GM23338 (cell line): ENCODE results near the gene FILIP1. TPM values are rescaled to one million over a fixed set of nuclear protein-coding genes. Genes with fewer than 3 reads are reported as not detected.

Experiments
- ATAC-seq: fragments of 200-7000 bp; cut with Tn5 transposase; 3 replicates; pipeline ENCODE4 v1.9.1; 2020
- DNase-seq: peaks from one replicate; pipeline ENCODE4 v3.0.0-alpha.2; 2015; ENCODE audit warnings: low spot score
- H2AFZ ChIP-seq: fragments of 200-600 bp; sonication (generic); 2 replicates; pipeline ENCODE4 v1.8.0; 2016; ENCODE audit warnings: antibody characterized with exemption, mild to moderate bottlenecking, moderate library complexity
- H3F3A ChIP-seq: fragments of 200-600 bp; sonication (generic); replicated peaks from 2 replicates; pipeline ENCODE4 v1.8.0; 2017; ENCODE audit warnings: antibody characterized with exemption, mixed run types, low read depth
- H3K27ac ChIP-seq: fragments of 200-600 bp; sonication (generic); 2 replicates; pipeline ENCODE4 v1.6.1; 2016; ENCODE audit warnings: low read depth
- H3K27me3 ChIP-seq: fragments of 200-600 bp; sonication (generic); 2 replicates; pipeline ENCODE4 v1.8.0; 2016; ENCODE audit warnings: mild to moderate bottlenecking, mixed run types, moderate library complexity; ENCODE audit not compliant: insufficient read depth
- H3K36me3 ChIP-seq: fragments of 200-600 bp; sonication (generic); 2 replicates; pipeline ENCODE4 v1.8.0; 2016; ENCODE audit warnings: mild to moderate bottlenecking; ENCODE audit not compliant: insufficient read depth
- H3K4me1 ChIP-seq: fragments of 200-600 bp; sonication (generic); 2 replicates; pipeline ENCODE4 v1.8.0; 2016; ENCODE audit warnings: mild to moderate bottlenecking, moderate library complexity; ENCODE audit not compliant: insufficient read depth
- H3K4me2 ChIP-seq: fragments of 200-600 bp; sonication (generic); 2 replicates; pipeline ENCODE4 v1.7.1; 2017; ENCODE audit warnings: mixed run types
- H3K4me3 ChIP-seq: fragments of 200-600 bp; sonication (generic); 2 replicates; pipeline ENCODE4 v1.6.1; 2016; ENCODE audit warnings: mixed run types
- H3K79me2 ChIP-seq: fragments of 200-600 bp; sonication (generic); replicated peaks from 2 replicates; pipeline ENCODE4 v1.8.0; 2017; ENCODE audit warnings: mild to moderate bottlenecking; ENCODE audit not compliant: insufficient read depth
- H3K9me2 ChIP-seq: fragments of 200-600 bp; sonication (generic); 2 replicates; pipeline ENCODE4 v1.8.0; 2017; ENCODE audit not compliant: insufficient read depth
- H4K20me1 ChIP-seq: fragments of 200-600 bp; sonication (generic); replicated peaks from 2 replicates; pipeline ENCODE4 v1.8.0; 2017; ENCODE audit warnings: mild to moderate bottlenecking; ENCODE audit not compliant: insufficient read depth
- H3K27ac Mint-ChIP-seq: 2 replicates; pipeline ENCODE4 v1.8.0; 2020; ENCODE audit warnings: inconsistent platforms, mild to moderate bottlenecking, moderate library complexity, mixed read lengths
- H3K27me3 Mint-ChIP-seq: 3 replicates; pipeline ENCODE4 v1.8.0; 2022; ENCODE audit warnings: low read depth, mild to moderate bottlenecking, moderate library complexity, mixed read lengths, inconsistent platforms; ENCODE audit not compliant: insufficient read depth, poor library complexity
- H3K36me3 Mint-ChIP-seq: 3 replicates; pipeline ENCODE4 v1.8.0; 2021; ENCODE audit warnings: low read depth, mild to moderate bottlenecking, inconsistent platforms, moderate library complexity, mixed read lengths
- H3K4me1 Mint-ChIP-seq: 3 replicates; pipeline ENCODE4 v1.8.0; 2020; ENCODE audit warnings: mild to moderate bottlenecking, inconsistent platforms, mixed read lengths
- H3K4me3 Mint-ChIP-seq: 3 replicates; pipeline ENCODE4 v1.8.0; 2021; ENCODE audit warnings: moderate library complexity, mild to moderate bottlenecking, inconsistent platforms, mixed read lengths
- H3K9me3 Mint-ChIP-seq: 3 replicates; pipeline ENCODE4 v1.8.0; 2020; ENCODE audit warnings: moderate library complexity, mild to moderate bottlenecking, inconsistent platforms, mixed read lengths
- CREB1 ChIP-seq: fragments of 250-450 bp; sonication (Bioruptor Pico); IDR thresholded peaks from 2 replicates; pipeline ENCODE4 v1.5.0; 2020; ENCODE audit warnings: low read depth, mild to moderate bottlenecking, moderate library complexity
- EZH2phosphoT487 ChIP-seq: fragments of 200-600 bp; sonication (generic); IDR thresholded peaks from one replicate; pipeline ENCODE4 v1.8.1; 2018; ENCODE audit warnings: antibody characterized with exemption; ENCODE audit not compliant: unreplicated experiment
- JUNB ChIP-seq: IDR thresholded peaks from one replicate; pipeline ENCODE4 v1.6.1; 2016; ENCODE audit warnings: antibody characterized with exemption; ENCODE audit not compliant: unreplicated experiment
- NANOG ChIP-seq: IDR thresholded peaks from 2 replicates; pipeline ENCODE4 v1.6.1; 2016; ENCODE audit warnings: antibody characterized with exemption, borderline replicate concordance
- STAT1 ChIP-seq: IDR thresholded peaks from one replicate; pipeline ENCODE4 v1.6.1; 2016; ENCODE audit warnings: antibody characterized with exemption; ENCODE audit not compliant: unreplicated experiment
- ZNF114 ChIP-seq: fragments of 250-450 bp; sonication (Bioruptor Pico); IDR thresholded peaks from 2 replicates; pipeline ENCODE4 v1.5.0; 2020; ENCODE audit warnings: mild to moderate bottlenecking, moderate library complexity
- ZNF331 ChIP-seq: fragments of 250-450 bp; sonication (Bioruptor Pico); IDR thresholded peaks from 2 replicates; pipeline ENCODE4 v1.5.0; 2020; ENCODE audit warnings: low read depth, mild to moderate bottlenecking, moderate library complexity
- polyA plus RNA-seq: library from polyadenylated mRNA; unstranded; fragments of >200 nt; fragmentation: Nextera tagmentation; extraction: Ambion mirVana; gene quantifications from 2 replicates; pipeline ENCODE4 v1.2.1, GENCODE V29; 2016
- total RNA-seq: library from RNA; depleted of rRNA; stranded (reverse); fragments of >200 nt; shearing (Covaris generic); gene quantifications from 2 replicates; pipeline ENCODE4 v1.2.3, GENCODE V29; 2014
- TF ChIP-seq, protein P1 (sequence below): IDR thresholded peaks from 2 replicates; pipeline ENCODE4 v1.6.1; 2016; ENCODE audit warnings: antibody characterized with exemption
- TF ChIP-seq, protein P2 (sequence below): IDR thresholded peaks from one replicate; pipeline ENCODE4 v1.6.1; 2018; ENCODE audit warnings: antibody characterized with exemption; ENCODE audit not compliant: unreplicated experiment

The FILIP1 gene
- total and polyA plus RNA-seq, 2 experiments from 2014 or later, result 3.7 to 6.4 TPM

DNA sequence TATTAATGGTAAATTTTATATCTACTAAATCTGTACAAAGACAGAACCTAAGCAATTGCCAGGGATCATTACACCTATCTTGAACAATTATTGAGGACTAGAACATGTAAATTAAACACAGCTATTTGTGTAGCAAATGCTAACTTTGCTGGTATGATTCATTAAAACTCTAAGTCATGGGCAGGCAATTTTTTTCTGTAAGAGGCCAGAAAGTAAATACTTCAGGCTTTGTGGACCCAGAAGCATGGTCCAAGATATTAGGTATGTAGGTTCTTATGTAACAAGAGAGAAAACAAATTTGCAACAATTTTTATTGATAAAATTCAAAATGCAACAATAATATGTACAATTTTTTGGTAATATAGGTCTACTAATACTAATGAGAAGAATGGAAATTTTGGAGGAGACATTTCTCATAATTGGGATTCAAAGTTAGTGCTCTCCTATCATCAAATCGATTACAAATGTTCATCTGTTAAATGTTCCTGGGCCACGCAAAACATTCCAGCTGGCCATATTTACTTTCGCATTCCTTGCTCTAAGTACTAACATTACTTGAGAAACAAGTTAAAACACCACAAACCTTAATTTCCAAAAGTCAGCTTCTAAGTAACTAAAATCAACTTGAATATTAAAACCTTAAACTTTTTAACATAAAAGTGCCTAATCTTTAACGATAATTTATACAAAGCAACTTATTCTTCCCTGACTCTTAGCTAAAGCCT, 213.3 kb downstream of the FILIP1 start (continued):
- no peak for TF ChIP-seq NANOG

DNA sequence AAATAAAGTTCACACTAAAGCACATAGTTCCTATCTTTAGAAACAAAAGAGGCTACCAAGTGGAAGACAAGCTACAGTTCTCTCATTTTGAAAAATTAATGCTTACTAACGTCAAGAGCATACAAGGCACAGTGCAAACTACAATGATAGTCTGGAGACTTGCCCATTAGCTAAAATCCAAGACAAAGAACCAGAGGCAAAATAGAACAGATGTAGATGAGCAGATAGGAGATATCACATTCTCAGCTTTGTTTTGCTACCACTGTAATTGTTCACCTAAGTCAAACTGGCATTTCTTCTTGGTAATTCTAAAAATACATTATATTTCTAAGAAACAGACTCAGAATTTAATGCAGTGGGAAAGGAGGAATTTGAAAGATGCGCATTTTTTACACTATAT, 214.2 kb downstream of the FILIP1 start:
- Histone ChIP-seq H3K4me1 (peaks cover 64% of the 10 kb centered on the region), H3K27me3 (no peaks in the 10 kb centered on the region), H3K9me2 (0 out of 2 replicates have a peak, but pooled peaks cover 4% of the 10 kb centered on the region), H3K36me3 (no peaks in the 10 kb centered on the region), H3K27ac (peak overlapping the region; percentile 15; the same call in 1 of the 2 replicates), H2AFZ (no peak overlapping the region), H3K4me3 (0 out of 2 replicates have a peak overlapping the region, but pooled peaks have one; percentile 86), H4K20me1 (no peaks in the 10 kb centered on the region; the same call in 1 of the 2 replicates), H3K79me2 (peaks cover 100% of the 10 kb centered on the region), H3K4me2 (peak overlapping the region; percentile 80), H3F3A (no peaks in the 10 kb centered on the region)
- ATAC-seq, result no peak
- DNase-seq, result no peak
- peak overlapping the region; percentile 94; the same call in 1 of the 2 replicates for H3K27ac Mint-ChIP-seq
- H3K4me3 Mint-ChIP-seq, result peak overlapping the region; percentile 37; the same call in 1 of the 3 replicates
- peaks cover 4% of the 10 kb centered on the region; the same call in 1 of the 3 replicates for H3K9me3 Mint-ChIP-seq
- H3K4me1 Mint-ChIP-seq, result peaks cover 56% of the 10 kb centered on the region
- TF ChIP-seq, protein P1, sequence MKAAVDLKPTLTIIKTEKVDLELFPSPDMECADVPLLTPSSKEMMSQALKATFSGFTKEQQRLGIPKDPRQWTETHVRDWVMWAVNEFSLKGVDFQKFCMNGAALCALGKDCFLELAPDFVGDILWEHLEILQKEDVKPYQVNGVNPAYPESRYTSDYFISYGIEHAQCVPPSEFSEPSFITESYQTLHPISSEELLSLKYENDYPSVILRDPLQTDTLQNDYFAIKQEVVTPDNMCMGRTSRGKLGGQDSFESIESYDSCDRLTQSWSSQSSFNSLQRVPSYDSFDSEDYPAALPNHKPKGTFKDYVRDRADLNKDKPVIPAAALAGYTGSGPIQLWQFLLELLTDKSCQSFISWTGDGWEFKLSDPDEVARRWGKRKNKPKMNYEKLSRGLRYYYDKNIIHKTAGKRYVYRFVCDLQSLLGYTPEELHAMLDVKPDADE, result no peak
- TF ChIP-seq ZNF331 (CRISPR knock-in tag) (no peak), STAT1 (no peak)
- H3K36me3 Mint-ChIP-seq, result peaks cover 16% of the 10 kb centered on the region
- no peaks in the 10 kb centered on the region for H3K27me3 Mint-ChIP-seq

DNA sequence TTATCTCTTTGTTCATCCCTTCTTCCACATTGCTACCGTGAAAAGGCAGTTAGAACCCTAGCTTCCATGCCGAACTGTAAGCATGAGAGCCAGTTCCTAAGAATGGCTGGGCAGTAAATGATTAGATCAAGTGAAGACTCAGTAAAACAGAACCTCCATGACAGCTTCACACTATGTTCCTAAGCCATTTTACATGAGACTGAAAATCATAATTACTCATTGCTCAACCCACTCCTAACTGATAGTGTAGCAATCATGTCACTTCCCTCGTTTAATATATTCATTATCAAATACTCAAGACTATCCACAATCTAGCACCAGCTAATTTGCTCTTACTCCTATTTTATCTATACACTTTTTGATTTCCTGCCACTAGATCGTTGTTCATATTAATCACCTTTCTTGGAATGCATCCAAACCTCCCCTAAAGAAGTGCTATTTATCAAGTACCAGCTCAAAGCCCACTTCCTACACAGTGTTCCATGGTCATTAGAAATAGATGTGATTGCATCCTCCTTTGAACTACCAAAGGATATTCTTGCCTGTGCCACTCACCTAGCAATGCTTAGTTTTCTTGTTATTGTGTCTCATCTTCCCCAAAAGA, 215.0 kb downstream of the FILIP1 start:
- peaks cover 100% of the 10 kb centered on the region for H3K79me2 ChIP-seq
- no peak for ATAC-seq
- no peak for TF ChIP-seq EZH2phosphoT487
- TF ChIP-seq, protein P2, sequence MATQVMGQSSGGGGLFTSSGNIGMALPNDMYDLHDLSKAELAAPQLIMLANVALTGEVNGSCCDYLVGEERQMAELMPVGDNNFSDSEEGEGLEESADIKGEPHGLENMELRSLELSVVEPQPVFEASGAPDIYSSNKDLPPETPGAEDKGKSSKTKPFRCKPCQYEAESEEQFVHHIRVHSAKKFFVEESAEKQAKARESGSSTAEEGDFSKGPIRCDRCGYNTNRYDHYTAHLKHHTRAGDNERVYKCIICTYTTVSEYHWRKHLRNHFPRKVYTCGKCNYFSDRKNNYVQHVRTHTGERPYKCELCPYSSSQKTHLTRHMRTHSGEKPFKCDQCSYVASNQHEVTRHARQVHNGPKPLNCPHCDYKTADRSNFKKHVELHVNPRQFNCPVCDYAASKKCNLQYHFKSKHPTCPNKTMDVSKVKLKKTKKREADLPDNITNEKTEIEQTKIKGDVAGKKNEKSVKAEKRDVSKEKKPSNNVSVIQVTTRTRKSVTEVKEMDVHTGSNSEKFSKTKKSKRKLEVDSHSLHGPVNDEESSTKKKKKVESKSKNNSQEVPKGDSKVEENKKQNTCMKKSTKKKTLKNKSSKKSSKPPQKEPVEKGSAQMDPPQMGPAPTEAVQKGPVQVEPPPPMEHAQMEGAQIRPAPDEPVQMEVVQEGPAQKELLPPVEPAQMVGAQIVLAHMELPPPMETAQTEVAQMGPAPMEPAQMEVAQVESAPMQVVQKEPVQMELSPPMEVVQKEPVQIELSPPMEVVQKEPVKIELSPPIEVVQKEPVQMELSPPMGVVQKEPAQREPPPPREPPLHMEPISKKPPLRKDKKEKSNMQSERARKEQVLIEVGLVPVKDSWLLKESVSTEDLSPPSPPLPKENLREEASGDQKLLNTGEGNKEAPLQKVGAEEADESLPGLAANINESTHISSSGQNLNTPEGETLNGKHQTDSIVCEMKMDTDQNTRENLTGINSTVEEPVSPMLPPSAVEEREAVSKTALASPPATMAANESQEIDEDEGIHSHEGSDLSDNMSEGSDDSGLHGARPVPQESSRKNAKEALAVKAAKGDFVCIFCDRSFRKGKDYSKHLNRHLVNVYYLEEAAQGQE, result no peak
- TF ChIP-seq CREB1, result no peak
- no peak for TF ChIP-seq JUNB
- TF ChIP-seq STAT1, result no peak
- TF ChIP-seq ZNF114, result no peak

More for the DNA sequence above, 215.0 kb downstream of the FILIP1 start:
- DNase-seq, result no peak
- H4K20me1 ChIP-seq, result no peaks in the 10 kb centered on the region; the same call in 1 of the 2 replicates
- 0 out of 2 replicates have a peak, but pooled peaks cover 4% of the 10 kb centered on the region for H3K9me2 ChIP-seq
- Mint-ChIP-seq H3K9me3 (peaks cover 4% of the 10 kb centered on the region; the same call in 1 of the 3 replicates), H3K4me1 (peaks cover 63% of the 10 kb centered on the region), H3K27me3 (no peaks in the 10 kb centered on the region), H3K27ac (peak overlapping the region; percentile 4; the same call in 1 of the 2 replicates), H3K36me3 (peaks cover 23% of the 10 kb centered on the region), H3K4me3 (no peak overlapping the region)
- H3F3A ChIP-seq, result no peaks in the 10 kb centered on the region
- H3K36me3 ChIP-seq, result no peaks in the 10 kb centered on the region
- H3K4me3 ChIP-seq, result no peak overlapping the region
- no peak overlapping the region for H2AFZ ChIP-seq
- no peak overlapping the region for H3K27ac ChIP-seq
- no peak overlapping the region for H3K4me2 ChIP-seq
- H3K4me1 ChIP-seq, result peaks cover 68% of the 10 kb centered on the region
- no peaks in the 10 kb centered on the region for H3K27me3 ChIP-seq
